ENCODE results near the gene PCDHGB1.
"Not testable (repeated sequence)": the region's sequence is repeated elsewhere in the genome, so short reads cannot be mapped to it uniquely, and the experiment has no call there.

PCDHGB1 gene

GRCh38 chr5:141346017-141346416 is 3.9 kb upstream of the PCDHGB1 start:
- not testable (repeated sequence) for DNase-seq

DNA sequence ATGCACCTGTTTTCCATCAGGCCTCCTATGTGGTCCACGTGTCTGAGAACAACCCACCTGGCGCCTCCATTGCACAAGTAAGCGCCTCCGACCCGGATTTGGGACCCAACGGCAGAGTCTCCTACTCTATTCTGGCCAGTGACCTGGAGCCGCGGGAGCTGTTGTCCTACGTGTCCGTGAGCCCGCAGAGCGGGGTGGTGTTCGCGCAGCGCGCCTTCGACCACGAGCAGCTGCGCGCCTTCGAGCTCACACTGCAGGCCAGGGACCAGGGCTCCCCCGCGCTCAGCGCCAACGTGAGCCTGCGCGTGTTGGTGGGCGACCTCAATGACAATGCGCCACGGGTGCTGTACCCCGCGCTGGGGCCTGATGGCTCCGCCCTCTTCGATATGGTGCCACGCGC is 1.7 kb downstream of the PCDHGB1 start:
- no peak for DNase-seq

GRCh38 chr5:141354900-141355469 is 5.1 kb downstream of the PCDHGB1 start, which contains the start of gene PCDHGA4:
Gene PCDHGA4 (plus strand): TSS chr5:141355021. CDS start chr5:141355108, 87 bp downstream.
- DNase-seq, result no peak

DNA sequence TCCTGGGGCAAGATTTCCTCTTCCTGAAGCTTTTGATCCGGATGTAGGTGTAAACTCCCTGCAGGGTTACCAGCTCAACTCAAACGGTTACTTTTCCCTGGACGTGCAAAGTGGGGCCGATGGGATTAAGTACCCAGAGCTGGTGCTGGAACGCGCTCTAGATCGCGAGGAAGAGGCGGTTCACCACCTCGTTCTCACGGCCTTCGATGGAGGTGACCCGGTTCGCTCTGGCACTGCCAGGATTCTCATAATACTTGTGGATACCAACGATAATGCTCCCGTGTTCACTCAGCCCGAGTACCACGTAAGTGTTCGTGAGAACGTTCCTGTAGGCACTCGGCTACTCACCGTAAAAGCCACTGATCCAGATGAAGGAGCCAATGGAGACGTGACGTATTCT is 5.7 kb downstream of the PCDHGB1 start:
- DNase-seq, result no peak

- DNase-seq, result no peak
Observed at GRCh38 chr5:141356133-141356532, 6.2 kb downstream of the PCDHGB1 start.

GRCh38 chr5:141356950-141357349 is 7.1 kb downstream of the PCDHGB1 start:
- no peak for DNase-seq

DNA sequence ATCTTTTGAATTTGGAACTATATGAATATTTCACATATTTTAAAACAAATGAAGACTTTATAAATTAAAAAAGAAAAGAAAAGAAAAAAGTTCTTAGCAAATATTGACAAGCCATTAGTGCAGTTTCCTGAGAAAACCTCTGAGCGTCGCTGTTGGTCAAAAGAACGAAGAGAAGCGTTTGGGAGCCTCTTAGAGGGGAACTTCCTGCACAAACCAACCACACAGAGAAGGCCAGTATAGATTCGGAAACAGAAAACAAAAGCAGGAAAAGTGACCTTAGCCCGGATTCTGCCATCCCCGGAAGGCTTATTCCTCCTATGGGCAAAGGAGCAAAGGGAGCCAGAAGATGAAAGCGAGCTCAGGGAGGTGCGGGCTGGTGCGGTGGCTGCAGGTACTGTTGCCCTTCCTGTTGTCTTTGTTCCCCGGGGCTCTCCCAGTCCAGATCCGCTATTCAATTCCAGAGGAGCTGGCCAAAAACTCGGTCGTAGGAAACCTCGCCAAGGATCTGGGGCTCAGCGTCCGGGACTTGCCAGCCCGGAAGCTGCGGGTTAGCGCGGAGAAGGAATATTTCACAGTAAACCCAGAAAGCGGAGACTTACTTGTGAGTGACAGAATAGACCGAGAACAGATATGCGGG is 10.0 kb downstream of the PCDHGB1 start, which contains the start of gene PCDHGB2:
Gene PCDHGB2, plus strand, starts transcription at position 205 of the 637 bp plus-strand sequence. Its CDS starts 142 bp downstream, at position 347.
- DNase-seq, result no peak

- DNase-seq, result no peak
Observed at GRCh38 chr5:141360685-141361084, 10.8 kb downstream of the PCDHGB1 start.

DNA sequence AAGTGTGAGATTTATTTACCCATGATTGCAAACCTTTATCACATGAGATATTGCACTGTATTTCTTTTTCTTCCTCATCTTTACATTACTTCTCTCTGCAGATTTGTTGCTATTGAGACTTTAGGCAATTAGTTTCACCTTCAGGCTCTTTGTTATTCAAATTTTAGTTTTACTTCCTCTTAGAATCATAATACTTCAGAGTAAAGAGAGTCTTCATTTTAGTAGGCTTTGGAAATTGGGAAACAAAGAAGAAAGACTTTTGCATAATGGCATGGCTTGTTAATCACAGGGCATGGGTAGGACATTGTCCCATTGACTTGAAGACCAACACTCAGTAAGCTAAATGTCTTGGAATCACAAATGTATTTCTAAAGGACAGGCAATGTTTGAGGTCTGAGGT is 12.8 kb downstream of the PCDHGB1 start:
- DNase-seq, result no peak

- DNase-seq, result no peak
Observed at GRCh38 chr5:141363952-141364660, 14.2 kb downstream of the PCDHGB1 start, which contains the start of gene PCDHGA5. Gene PCDHGA5 (plus strand): TSS chr5:141364162. CDS start chr5:141364331, 169 bp downstream.

- no peak for DNase-seq
Observed at GRCh38 chr5:141366016-141366896, 16.4 kb downstream of the PCDHGB1 start.

DNA sequence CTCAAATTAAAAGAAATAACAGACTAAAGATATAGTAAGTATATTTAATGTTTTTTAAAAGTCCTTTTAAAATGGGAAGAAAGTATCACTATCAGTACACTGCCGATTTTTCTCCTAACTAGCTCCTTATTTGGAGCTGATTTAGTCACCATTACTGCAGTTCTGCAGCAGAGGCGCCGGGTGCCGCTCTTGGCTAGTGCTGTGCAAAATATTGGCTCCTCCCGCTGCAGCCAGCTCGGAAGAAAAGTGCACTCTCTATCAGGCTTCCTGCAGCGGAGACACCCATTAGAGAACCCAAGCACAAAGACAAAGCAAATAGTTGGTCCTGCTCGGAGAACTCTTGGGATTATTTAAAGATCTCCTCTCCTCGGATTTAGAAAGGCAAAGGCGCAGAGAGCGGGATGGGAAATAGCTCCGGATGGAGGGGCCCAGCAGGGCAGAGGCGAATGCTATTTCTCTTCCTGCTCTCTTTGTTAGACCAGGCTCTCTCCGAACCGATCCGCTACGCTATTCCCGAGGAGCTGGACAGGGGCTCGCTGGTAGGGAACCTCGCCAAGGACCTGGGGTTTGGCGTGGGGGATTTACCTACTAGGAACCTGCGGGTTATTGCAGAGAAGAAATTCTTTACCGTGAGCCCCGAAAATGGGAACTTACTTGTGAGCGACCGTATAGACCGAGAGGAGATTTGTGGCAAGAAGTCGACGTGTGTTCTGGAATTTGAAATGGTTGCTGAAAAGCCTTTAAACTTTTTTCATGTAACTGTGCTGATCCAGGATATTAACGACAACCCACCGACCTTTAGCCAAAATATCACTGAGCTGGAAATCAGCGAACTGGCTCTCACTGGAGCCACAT is 20.3 kb downstream of the PCDHGB1 start, which contains the start of gene PCDHGB3:
Gene PCDHGB3, plus strand, starts transcription at position 249 of the 855 bp plus-strand sequence. Its CDS starts 153 bp downstream, at position 402.
- DNase-seq, result no peak

DNA sequence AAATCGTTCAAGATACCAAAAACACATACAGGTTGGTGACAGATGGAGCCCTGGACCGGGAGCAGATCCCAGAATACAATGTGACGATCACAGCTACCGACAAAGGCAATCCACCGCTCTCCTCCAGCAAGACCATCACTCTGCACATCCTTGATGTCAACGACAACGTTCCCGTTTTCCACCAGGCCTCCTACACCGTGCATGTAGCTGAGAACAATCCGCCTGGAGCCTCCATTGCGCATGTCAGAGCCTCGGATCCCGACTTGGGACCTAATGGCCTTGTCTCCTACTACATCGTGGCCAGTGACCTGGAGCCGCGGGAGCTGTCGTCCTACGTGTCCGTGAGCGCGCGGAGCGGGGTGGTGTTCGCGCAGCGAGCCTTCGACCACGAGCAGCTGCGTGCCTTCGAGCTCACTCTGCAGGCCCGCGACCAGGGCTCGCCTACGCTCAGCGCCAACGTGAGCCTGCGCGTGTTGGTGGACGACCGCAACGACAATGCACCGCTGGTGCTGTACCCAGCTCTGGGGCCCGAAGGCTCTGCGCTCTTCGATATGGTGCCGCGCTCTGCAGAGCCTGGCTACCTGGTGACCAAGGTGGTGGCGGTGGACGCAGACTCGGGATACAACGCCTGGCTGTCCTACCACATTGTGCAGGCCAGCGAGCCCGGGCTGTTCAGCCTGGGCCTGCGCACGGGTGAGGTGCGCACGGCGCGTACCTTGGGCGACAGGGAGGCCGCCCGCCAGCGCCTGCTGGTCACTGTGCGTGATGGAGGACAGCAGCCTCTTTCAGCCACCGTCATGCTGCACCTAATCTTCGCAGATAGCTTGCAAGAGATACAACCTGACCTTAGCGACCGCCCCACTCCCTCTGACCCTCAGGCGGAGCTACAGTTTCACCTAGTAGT is 21.9 kb downstream of the PCDHGB1 start:
- no peak for DNase-seq

- no peak for DNase-seq
Observed at GRCh38 chr5:141373673-141374317, 23.9 kb downstream of the PCDHGB1 start, which contains the start of gene PCDHGA6. Gene PCDHGA6 (plus strand): TSS chr5:141373891. CDS start chr5:141374084, 193 bp downstream.

DNA sequence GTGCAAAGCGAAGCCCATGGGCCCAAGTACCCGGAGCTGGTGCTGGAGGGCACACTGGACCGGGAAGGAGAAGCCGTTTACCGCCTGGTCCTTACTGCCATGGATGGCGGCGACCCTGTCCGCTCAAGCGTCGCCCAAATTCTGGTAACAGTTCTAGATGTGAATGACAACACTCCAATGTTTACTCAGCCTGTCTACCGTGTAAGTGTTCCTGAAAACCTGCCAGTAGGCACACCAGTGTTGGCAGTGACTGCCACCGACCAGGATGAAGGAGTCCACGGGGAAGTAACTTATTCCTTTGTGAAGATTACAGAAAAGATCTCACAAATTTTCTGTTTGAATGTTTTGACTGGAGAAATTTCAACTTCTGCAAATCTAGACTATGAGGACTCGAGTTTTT is 24.7 kb downstream of the PCDHGB1 start:
- DNase-seq, result no peak

DNA sequence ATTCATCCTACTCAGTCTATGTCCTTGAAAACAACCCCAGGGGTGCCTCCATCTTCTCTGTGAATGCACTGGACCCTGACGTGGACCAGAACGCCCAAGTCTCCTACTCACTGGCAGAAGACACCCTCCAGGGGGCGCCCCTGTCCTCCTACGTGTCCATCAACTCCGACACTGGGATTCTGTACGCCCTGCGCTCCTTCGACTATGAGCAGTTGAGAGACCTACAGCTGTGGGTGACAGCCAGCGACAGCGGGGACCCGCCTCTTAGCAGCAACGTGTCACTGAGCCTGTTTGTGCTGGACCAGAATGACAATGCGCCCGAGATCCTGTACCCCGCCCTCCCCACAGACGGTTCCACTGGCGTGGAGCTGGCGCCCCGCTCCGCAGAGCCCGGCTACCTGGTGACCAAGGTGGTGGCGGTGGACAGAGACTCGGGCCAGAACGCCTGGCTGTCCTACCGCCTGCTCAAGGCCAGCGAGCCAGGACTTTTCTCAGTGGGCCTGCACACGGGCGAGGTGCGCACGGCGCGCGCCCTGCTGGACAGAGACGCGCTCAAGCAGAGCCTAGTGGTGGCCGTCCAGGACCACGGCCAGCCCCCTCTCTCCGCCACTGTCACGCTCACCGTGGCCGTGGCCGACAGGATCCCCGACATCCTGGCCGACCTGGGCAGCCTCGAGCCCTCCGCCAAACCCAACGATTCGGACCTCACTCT is 25.7 kb downstream of the PCDHGB1 start:
- DNase-seq, result not testable (repeated sequence)

- no peak for DNase-seq
Observed at GRCh38 chr5:141382469-141383294, 32.8 kb downstream of the PCDHGB1 start, which contains the start of gene PCDHGA7. Gene PCDHGA7 (plus strand): TSS chr5:141382742. CDS start chr5:141382900, 158 bp downstream.

DNA sequence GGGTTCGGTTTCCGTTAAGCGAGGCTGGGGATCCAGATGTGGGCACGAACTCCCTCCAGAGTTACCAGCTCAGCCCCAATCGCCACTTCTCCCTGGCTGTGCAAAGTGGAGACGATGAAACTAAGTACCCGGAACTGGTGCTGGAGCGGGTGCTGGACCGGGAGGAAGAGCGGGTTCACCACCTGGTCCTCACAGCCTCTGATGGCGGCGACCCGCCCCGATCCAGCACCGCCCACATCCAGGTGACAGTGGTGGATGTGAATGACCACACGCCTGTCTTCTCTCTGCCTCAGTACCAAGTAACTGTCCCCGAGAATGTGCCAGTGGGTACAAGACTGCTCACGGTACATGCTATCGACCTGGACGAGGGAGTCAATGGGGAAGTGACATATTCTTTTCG is 33.4 kb downstream of the PCDHGB1 start:
- DNase-seq, result no peak

Measured in stimulated activated CD4-positive, alpha-beta T cell treated with anti-CD3 and anti-CD28 coated beads, Interleukin-2, amount 100 ng/mL, for 48 hours (primary cell).